Measurements from ENCODE around the gene ZNF385A.

ZNF385A gene

DNA sequence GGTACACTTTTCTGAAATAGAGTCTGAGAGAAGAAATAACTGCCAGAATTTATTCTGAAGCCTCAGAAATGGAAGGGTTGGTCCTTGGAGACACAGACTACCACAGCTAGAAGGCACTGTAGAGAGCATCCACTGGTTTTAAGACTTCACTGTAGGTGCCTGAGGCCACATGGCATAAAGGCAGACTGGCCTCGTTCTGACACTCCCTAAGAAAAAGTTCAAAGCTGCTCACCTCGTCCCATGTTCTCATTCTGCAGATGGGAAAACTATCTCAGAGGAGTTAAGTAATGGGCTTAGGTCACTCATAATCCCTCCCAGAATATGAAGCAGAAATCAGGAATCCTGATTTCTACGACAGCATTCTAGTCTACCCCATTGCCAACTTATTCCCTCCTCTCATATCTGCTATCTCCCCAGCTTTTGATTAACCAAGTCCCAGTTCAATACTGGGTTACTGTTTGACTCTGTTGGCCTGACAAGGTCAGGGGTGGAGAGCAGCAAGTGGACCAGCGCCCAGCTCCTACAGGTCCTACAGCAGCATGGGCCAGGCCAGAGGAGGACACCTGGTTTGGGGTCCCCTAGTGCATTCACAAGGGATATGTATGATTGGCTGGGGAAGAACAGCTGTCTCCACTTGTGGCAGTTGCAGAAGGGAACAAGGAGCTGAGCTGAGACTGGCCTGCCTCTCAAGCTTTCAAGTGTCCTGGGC, 30.8 kb upstream of the ZNF385A start:
- no peak for DNase-seq

DNA sequence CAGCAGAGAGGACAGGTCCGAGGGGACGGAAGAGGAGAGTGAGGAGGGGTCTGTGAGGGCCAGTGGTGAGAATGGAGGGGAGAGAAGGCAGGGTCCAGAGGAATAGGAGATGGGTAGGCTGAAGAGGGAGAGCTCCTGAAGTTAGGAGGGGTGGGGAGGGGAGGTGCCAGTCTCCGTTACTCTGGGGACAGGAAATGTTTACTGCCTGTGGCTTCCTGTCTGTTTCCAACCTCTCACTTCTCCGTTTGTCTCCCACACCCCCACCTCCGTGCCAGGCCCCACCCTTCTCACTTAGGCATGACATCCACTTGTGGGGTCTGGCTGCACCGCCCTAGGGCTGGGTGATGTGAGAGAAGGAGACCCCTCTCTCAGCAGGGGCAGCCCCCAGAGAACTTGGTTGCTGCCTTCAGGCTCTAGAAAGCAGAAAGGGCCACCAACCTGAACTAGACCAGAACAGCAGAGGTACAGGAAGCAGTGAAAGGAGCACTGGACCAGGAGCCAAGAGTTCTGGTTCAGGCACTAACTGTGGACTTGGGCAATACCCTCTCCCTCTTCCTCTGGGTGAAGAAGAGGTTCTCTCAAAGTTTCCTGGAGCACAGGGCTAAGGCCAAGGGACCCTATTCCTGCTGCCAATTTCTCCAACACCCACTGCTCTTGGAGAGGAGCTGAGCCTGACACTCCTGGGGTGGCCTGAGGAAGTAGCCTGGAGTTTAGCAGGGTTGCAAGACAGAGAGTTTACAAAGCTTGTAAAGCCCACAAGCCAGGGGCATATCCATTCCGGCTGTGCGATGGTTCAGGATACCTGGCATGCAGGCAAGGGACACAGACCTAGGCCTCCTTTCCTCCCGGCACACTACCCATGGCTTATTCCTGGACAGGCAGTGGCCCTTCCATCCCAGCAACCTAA, 29.0 kb upstream of the ZNF385A start:
- peak; percentile 22 for DNase-seq

DNA sequence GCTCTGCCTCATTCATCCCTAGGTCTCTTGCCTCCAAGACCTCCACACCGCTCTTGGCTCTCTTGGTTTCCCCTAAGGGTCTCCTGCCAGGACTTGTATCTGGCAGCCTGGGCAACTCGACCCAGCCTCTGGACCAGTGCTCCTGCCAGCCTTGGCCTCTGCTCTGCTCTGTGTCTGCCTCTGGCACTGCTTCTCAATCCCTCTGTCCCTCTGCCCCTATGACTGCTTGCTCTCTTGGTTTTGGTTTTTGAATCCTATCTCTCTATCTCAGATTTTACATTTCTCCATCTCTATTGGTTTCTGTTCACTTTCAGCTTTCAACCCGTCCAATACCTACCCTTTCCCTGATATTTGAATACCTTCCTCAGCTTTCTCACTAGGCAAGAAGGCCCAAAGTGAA, 28.3 kb upstream of the ZNF385A start:
- DNase-seq: no peak

DNA sequence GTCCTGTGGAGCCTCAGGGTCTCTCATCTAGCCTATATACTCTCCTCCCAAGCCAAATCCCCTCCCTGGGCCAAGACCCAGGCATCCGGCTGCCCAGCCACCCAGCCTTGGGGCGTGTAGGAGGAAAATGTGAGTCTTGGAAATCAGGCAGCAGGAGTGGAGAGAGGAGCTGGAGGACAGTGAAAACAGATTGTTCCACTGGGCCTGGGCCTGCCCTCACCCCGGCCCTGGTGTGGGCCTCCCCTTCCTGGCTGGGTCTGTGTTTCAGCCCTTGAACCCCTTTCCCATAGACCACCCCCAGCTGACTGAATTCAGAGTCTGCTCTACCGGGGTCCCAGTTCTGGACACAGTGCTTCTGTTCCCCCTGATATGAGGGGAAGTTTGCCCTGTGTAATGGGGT, 27.8 kb upstream of the ZNF385A start:
- no peak for DNase-seq

DNA sequence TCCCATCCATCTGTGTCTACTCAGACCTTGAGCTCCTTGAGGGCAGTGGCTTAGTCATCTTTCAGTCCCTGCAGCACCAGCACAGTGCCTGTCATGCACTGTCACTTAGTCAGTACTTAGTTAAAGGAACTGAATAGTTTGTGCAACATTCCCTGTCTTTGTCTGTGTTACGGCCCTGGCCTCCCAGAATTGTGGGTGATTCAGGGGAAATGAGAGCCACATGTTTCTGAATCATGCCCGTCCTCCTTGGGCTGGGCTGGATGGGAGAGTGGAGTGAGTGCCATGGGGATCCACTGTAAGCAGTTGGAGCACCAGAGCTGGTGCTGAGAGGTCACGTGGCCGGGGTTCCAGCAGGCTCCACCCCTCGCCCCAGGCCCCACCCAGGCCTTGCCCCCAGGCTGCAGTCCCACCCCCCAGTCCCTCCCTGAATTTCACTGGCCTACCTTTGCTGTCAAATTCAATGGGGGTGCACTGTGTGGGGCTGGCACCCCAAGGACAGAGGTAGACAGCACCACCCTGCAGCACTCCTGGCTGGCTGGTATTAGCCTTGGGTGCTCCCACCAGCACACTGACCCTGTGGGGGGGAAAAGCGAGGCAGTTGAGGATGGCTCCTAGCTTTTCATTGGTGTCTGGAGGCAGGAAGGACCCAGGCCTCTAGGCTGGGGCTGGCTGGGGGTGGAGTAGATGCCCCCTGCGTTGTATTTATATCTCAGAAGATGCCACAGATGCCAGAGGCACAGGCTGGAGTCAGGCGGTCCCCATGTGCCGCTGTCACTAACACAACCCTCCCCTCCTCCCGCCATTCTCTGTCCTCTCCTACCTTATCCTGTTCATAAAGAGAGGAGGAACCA, 27.1 kb upstream of the ZNF385A start:
- DNase-seq: peak; percentile 96

DNA sequence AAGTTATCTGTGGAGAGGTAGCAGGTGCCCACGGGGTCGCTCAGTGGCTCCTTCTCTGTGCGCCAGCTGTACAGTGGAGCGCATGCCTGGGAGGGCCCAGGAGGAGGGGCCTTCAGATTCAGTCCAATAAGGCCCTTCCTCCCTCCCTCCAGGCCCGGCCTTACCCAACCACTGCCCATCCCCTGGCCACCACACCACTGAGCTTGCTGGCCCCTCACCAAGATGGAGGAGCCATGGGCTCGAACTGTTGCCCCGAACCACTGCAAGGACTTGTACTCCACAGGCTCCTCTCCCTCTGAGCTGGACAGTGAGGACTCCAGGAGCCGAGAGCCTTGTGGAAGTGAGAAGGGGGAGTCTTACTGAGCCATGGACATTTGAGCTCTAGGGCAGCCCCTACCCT, 24.7 kb upstream of the ZNF385A start:
- DNase-seq: no peak

DNA sequence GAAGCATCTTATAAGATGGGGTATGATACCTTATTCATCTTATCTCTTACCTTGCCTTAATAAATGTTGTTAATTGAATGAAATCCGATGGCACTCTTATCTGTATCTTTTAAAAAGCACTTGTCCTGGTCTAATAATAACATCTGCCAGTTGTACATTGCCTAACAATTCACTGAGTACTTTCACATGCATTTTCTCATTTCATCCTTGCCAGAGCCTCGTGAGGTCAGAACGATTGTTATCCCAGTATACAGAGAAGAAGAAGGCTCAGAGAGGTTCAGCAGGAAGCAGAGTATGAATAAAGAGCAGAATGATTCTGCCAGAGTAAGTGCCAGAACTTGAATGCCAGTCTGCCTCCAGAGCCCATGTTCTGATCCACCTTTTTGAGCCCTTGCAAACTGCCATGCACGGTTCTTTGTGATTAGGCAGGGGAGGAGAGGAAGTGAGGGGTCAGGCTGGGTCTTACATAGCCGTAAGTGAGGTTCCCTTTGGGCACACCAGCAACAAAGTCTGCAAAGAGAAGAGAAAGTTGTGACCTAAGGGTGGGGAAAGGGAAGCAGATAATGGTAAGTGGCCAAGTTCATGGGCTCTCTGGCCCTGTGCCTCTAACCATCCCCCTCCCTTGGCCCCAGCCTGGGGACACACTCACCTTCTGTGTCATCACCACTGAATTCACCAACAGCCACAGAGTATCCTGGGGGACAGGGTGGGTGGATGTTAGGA, 22.8 kb upstream of the ZNF385A start:
- DNase-seq: no peak

DNA sequence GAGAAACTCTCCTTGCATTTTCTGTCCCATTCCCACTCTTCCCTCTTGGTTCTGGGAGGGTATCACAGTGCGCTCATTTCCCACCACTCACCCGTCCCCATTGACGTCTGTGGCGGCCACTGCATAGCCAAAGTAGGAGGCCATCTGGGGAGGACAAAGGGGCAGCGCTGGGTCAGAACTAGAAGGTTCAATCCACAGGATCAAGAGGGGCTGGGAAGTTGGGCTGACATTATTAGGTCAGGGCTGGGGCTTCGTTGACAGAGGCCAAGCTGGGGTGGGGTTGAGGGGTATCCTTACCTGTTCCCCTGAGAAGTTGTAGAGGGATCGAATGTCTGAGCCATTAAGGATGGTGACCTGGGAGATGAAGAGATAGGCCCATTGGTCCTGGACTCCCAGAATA, 21.0 kb upstream of the ZNF385A start:
- DNase-seq: no peak

DNA sequence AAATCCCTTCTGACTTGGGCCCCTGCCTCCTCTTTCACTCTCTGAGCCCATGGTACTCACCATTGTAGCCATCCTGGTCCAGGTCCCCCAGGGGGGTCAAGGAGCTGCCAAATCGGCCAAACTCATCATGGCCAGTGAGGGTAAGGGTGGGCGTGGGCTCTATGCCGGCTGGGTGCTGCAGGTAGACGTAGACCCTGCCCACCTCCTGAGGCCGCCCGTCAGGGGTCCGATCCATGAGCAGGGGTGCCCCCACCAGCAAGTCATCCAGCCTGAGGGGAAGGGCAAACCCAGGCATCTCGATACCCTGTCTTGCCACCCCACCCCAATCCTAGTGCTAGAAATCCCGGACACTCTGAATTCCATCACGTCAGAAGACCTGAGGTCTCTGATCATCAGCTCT, 20.6 kb upstream of the ZNF385A start:
- no peak for DNase-seq

DNA sequence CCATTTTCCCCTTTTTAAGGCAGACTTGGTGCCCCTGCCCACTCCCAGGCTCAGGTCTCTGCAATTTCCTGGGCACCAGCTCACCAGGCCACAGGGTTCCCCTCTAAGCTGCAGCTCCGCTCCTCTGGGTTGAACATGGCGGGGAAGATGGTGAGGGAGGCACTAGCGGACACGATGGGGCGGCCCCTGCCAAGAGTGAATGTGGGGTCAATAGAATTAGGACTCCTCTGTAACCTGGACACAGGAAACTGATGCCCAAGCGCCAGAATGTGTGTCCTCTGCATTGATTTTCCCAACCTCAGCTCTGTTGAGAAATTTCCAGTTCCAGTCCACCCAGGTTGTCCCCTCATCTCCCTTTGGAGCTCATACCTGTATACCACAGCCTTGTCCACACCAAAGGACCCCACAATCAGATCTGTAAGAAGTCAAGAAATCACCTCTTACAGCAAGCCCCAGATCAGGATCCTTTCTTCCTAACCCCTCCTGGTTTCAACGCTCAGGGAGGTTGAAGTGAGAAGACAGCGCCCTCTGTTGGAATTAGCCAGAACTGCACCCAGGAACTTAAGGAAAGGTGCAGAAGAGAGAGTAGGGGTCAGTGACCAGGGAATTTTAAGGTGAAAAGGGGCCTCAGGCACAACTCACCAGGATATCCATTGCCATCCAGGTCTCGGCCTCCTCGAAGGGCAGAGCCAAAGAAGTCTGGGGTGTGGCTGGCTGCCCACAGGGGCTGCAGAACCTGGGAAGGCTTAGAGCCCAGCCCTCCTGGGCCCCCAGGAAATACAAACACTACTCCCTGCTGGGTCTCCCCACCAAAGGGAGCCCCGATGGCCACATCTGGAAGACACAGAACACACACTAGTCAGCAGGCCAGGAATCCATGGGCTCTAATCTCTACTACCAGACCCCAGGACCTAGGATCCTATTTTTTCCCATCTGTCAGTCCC, 19.8 kb upstream of the ZNF385A start:
- no peak for DNase-seq

DNA sequence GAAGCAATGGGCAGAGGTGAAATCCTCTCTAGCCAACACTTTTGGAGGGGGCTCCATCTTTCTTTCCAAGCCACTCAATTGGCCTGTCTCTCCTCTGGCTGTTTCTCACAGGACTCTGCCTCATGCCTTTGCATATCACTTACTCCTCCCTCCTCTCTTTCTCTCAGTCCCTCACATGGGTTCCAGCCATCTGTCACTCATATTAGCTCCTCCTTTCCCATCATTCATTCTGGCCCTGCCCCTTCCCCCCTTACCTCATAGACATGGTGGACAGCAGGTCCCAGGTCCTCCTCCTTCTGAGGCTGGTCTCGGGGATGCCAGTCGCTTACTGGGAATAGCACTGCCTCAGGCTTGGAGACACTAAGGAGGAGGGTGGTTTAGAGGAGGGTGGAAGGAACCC, 16.6 kb upstream of the ZNF385A start:
- DNase-seq: no peak

DNA sequence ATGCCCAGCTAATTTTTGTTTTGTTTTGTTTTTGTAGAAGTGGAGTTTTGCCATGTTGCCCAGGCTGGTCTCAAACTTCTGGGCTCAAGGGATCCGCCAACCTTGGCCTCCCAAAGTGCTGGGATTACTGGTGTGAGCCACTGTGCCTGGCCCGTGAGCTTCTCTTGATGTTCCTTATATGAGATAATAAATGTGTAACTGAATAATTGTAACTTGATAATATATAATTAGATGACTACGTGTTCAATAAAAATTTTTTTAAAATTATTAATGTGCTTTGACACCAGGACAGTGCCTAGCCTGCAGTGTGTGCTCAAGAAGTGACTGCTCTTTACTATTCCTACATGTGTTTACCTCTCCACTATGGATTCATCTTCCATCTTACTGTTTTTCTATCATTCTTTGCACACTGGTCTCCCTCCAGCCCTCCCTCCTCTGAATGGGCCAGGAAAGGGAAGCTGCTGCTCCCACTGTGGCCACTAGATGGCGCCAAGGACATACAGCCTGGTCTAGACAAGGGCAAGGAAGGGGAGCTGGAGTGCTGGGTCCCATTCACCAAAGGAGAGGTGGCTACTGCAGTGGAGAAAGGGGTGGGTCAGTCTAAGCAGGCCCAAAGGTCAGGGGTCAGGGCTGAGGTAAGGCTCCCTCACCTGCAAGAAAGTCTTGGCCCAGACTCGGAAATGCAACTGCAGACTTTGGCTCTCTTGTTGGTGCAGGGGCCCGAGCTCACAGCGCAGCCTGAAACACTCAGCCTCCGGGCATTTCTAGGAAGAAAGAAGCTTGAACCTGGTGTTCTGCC, 14.7 kb upstream of the ZNF385A start:
- DNase-seq: peak; percentile 70

DNA sequence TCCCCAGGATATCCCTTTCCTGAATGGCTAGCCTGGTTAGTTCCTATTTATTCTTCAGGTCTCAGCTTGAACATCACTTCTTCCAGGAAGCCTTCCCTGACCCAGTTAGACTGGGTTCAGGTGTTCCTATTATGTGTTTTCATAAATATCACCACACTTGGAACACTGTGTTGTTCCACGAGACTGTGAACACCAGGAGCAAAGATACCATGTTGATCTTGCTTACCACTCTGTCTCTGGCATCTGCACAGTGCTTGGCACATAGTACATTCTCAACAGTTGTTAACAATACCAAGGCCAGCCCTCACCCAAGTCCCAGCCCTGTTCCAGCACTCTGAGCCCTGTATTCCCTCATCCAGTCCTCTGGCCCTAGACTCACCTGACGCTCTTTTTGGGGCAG, 13.7 kb upstream of the ZNF385A start:
- no peak for DNase-seq

DNA sequence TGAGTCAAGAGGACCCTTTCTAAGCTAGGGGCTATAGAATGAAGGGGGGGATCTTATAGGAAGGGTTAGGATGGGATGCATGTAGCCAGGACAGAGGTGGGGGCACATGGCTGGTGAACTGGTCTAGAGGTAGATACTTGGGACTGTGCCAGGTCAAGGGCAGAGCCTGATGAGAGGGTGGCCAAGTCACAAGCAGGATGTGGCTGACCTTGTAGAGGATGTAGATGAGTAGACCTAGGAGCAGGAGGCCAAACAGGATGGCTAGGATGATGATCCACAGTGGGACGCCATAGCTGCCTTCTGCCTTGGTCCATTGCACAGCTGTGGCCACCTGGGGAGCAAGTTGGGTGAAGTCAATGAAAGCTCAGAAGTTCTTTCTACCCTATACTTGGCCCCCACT, 12.6 kb upstream of the ZNF385A start:
- DNase-seq: no peak

DNA sequence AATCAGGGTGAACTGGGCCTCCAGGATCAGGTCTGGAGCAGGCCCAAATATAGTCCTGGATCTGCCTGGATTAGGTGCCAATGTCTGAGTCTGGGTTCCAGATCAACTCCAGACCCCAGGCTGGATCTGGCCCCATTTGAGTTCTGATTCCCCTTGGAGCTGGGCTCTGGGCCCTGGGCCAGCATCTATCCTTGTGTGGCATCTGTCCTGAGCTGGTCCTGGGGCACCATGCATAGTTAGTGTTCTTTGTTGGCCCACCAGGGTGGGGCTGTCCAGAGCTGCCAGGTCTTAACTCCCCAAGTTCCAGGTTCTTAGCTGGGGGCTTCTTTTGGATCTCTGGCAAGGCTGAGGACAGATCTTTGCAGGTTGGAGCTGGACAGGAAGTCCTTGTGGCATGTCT, 11.0 kb upstream of the ZNF385A start:
- DNase-seq: no peak

DNA sequence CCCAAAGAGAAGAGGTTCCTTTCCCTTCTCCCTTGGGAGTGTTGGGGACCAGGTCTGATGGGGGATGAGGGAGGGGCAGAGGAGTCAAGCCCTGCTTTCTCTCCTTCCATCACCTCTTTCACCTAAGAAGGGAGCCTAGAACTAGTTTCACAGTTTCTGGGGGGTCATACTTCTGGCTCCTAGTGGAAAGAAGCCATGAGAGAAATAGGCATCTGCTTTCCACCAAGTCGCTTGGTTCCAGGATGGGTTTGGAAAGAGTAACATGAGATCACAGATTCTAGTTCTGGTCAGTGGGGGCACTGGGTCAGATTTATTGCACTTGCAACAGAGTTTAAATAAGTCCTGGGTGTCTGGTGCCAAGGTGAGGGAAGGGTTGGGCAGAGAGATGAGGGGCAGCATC, 10.5 kb upstream of the ZNF385A start:
- no peak for DNase-seq

DNA sequence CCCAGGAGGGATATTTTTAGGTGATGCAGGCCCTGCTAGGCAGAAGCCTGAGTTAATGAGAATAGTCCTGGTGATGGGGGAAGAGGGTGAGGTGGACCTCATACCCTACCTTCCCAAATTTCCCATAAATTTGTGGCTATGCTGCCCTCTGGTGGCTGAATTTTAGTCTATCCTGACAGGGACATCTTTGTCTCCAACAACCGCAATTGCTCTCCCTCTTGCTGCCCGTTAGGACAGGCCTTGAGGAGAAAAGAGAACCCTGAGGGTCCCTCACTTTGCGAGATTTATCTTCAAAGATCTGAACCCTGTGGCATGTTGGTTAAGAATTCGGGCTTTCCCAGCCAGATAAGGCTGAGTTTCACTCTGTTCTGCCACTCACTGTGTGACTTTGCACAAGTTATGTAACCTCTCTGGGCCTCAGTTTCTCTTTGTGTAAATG, 9.8 kb upstream of the ZNF385A start:
- DNase-seq: peak; percentile 50

DNA sequence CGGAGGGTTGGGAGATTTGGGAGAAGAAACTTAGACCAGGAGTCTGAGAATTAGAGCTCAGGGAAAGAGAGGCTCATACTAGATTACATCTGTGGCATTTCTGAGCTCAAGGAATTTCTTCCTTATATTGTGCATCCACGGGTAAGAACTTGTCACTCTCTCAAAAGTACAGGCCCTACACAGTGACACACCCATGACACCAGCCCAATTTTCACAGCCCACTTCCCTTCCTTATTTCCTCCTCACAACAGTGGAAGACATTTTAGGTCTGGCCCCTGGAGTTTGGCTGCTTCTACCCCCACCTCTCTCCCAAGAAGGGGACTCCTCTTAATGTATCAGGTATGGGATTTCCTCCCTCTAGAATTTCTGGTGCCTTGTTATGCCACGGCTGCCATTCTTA, 9.2 kb upstream of the ZNF385A start:
- no peak for DNase-seq

DNA sequence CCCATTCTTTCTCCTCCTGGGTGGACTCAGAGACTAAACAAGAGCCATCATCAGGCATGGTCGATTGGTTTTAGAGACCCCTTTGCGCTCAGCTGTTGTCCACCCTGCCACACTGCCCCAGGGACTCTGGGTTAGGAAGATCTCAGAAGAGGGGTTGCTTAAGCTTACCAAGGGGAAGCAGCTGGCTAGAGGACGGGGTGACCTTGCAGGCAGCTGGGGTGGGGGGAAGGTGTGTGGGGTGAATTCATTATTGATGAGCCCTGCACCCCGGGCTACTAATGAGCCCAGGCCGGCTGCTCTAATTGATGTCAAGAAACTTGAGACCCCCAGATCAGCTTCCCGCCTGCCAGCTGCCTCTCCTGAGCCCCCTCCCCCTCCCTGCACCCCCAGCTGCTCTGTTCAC, 8.7 kb upstream of the ZNF385A start:
- no peak for DNase-seq

DNA sequence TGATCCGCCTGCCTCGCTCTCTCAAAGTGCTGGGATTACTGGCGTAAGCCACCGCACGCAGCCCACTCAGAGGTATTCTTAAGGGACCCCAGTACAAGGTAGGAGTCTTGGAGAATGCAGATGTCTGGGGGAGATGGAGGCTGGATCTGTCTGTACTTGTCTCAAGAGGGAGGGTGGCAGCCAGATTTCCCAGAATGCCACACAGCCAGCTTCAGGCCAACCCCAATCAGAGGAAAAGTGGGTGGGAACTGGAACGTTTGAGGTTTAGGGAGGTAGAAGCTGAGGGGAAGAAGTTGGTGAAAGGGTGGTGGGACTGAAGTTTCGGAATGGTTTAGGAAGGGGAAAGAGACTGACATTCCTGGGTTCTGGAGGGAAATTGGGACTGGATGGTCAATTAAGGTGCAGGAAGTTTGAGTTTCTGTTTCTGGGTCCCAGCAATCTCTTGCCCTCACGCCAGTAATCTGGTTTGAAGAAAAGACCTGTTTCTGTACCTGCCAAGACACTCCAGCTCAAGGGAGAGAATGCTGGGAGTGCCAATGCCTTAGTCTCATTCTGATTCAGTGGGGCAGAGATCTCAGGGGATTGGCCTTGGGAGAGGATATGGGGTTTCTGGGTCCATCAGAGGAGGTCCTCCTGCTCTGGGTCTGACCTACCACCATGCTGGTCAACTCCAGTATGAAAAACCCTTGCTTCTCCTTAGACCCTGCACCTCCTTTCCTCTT, 8.1 kb upstream of the ZNF385A start:
- no peak for DNase-seq
